Hindlimb muscle (tissue), 1 donor: ENCODE data around the gene PLCH2. TPM values are rescaled to one million over a fixed set of nuclear protein-coding genes. Genes with fewer than 3 reads are reported as not detected.

Source experiments
- DNase-seq: peaks from one replicate; pipeline ENCODE4 v3.0.0-alpha.2; 2013
- polyA plus RNA-seq: library from polyadenylated mRNA; unstranded; fragments of 120-200 nt; gene quantifications from one replicate; pipeline ENCODE4 v1.2.1, GENCODE V29; 2013; ENCODE audit not compliant: insufficient read length

Gene PLCH2
- polyA plus RNA-seq, 1 donor = 1.0 TPM

DNA sequence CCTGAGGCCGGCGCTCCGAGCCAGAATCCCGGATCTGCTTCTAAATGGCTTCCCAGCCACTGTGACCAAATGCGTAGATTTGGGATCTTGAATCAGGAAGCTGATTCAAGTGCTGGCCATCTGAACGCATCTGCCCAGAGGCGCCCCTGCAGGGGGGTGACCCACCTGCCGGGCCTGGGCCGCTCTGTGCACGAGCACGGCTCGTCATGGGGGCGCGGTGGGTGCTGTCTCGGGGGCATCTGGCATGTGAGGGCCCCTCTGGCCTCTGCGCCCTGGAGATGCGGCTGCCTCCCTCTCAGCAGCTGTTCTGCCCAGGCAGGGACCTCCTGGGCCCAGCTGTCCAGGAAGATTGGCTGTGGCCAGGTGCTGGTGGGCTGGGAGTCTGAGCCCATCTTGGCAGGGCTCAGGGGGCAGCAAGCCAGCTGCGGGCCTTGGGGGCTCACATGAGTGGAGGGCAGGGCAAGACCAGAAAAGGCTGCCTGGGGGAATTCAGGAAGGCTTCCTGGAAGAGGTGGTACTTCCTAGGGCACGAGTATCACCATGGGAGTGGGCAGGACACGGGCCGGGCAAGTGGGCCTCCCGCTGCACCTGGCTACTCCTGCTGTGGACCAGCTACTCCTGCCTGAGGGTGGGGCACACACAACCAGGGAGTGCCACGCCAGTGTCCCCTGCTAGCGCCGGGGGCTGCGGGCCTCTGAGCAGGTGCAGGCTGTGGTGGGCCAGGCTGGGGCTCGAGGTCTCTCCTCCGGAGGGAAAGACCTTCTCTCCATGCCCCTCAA, 25.1 kb downstream of the PLCH2 start:
- DNase-seq = peak; percentile 35

DNA sequence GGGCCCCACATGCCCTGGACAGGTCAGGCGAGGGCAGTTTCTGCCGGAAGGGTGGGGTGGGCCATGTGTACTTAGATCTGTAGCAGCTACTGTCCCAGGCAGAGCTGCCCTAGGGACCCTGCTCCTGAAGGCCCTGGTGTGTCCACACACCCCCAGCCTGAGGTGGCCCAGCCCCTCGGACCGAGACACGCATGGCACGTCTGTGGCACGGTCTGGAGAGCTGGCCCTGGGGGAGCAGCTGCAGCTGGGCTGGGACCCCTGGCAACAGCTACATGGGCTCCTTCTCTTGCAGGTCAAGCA, 25.7 kb downstream of the PLCH2 start:
- no peak for DNase-seq

DNA sequence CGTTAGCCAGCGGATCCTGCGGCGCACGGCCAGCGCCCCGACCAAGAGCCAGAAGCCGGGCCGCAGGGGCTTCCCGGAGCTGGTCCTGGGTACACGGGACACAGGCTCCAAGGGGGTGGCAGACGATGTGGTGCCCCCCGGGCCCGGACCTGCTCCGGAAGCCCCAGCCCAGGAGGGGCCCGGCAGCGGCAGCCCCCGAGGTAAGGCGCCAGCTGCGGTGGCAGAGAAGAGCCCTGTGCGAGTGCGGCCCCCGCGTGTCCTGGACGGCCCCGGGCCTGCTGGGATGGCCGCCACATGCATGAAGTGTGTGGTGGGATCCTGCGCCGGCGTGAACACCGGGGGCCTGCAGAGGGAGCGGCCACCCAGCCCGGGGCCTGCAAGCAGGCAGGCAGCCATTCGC, 26.1 kb downstream of the PLCH2 start:
- no peak for DNase-seq

DNA sequence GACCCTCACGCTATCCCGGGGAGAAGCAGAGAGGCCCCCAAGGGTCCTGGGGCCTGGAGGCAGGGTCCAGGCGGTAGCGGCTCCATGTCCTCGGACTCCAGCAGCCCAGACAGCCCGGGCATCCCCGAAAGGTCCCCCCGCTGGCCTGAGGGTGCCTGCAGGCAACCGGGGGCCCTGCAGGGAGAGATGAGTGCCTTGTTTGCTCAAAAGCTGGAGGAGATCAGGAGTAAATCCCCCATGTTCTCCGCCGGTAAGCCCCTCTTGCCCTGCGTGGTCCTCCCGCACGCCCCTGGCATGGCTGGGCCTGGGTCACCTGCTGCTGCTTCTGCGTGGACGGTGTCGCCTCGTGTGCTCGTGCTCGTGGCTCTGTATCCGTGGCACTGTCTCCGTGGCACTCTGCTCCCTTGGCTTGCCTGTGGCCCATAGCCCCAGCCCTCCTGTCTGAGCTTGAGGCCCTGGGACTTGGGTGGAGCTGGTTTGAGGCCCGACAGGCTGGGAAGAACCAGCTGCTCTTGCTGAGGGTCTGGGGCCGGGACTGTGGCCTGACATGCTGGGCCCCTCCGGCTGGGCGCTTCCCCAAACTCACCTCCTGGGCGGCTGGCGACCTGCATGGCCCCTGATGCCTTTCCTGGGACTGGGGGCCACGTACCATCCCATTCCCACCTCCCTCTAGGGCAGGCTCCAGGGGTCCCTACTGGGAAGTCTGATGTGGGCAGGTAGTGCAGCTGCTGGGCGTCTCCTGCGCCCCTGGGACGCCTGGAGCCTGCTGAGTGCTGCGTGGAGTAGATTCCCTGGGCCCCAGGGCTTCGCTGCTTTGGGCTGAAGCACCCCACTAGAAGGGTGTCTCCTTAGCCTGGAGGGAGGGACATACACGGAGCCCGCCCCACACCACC, 26.8 kb downstream of the PLCH2 start:
- no peak for DNase-seq

DNA sequence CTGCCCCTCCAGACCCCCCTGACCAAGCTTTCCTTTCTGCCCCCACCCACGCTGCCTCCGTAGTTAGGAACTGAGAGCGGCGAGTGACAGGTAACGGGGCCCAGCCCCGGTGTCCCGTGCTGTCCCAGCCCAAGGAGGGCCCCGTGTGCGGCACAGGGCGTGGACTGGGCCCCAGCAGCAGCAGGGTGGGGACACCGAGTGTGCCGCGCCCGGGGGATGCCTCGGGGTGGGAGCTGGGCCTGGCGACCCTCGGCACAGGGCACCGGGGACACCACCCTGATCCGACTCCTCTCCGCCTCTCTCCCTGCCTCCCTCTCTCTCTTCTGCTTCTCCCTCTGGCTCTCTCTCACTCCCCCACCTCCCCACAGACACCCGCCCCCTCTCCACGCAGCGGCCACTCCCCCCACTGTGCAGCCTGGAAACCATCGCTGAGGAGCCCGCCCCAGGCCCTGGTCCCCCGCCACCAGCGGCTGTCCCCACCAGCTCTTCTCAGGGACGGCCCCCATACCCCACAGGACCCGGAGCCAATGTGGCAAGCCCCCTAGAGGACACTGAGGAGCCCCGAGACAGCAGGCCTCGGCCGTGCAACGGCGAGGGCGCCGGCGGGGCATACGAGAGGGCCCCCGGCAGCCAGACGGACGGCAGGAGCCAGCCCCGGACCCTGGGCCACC, 27.6 kb downstream of the PLCH2 start:
- DNase-seq = no peak

DNA sequence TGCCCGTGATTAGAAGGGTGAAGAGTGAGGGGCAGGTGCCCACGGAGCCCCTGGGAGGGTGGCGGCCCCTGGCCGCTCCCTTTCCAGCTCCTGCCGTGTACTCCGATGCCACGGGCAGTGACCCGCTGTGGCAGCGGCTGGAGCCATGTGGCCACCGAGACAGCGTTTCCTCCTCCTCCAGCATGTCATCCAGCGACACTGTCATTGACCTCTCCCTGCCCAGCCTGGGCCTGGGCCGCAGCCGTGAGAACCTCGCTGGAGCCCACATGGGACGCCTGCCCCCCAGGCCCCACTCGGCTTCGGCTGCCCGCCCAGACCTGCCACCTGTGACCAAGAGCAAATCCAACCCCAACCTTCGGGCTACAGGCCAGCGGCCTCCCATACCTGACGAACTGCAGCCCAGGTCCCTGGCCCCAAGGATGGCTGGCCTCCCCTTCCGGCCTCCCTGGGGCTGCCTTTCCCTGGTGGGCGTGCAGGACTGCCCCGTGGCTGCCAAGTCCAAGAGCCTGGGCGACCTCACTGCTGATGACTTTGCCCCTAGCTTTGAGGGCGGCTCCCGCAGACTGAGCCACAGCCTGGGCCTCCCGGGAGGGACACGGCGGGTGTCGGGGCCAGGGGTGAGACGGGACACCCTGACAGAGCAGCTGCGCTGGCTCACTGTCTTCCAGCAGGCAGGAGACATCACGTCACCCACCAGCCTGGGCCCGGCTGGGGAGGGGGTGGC, 28.3 kb downstream of the PLCH2 start:
- no peak for DNase-seq

DNA sequence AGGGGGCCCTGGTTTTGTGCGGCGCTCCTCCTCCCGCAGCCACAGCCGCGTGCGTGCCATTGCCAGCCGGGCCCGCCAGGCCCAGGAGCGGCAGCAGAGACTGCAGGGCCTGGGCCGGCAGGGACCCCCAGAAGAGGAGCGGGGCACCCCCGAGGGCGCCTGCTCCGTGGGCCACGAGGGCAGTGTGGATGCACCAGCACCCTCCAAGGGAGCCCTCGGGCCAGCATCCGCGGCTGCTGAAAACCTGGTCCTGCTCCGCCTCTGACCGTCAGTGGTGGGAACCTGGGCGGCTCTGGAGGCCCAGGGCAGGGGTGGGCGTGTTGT, 28.8 kb downstream of the PLCH2 start:
- DNase-seq = no peak

DNA sequence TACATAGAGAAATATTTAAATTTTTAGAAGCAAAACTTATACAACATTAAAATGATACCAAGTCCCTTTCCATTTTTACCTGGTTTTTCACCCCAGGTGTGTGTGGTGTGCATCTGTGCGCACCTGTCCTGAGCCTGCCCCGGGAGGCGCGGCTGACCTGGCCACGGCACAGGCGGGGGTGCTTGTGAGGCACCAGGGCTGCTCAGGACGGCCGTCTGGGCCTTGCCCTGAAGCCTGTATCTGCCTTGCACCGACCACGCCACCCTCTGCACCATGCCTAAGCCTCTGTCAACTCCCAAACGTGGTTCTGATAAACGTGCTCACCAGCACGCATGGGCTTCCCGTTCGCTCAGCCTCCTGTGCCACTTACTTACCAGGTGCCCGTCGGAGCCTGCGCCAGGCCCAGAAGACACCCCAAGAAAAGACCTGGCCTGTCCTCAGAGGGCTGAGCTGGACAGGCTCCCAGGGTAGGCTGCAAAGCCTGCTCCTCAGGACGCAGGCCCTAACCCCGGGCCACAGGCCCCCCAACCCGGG, 29.4 kb downstream of the PLCH2 start:
- no peak for DNase-seq

DNA sequence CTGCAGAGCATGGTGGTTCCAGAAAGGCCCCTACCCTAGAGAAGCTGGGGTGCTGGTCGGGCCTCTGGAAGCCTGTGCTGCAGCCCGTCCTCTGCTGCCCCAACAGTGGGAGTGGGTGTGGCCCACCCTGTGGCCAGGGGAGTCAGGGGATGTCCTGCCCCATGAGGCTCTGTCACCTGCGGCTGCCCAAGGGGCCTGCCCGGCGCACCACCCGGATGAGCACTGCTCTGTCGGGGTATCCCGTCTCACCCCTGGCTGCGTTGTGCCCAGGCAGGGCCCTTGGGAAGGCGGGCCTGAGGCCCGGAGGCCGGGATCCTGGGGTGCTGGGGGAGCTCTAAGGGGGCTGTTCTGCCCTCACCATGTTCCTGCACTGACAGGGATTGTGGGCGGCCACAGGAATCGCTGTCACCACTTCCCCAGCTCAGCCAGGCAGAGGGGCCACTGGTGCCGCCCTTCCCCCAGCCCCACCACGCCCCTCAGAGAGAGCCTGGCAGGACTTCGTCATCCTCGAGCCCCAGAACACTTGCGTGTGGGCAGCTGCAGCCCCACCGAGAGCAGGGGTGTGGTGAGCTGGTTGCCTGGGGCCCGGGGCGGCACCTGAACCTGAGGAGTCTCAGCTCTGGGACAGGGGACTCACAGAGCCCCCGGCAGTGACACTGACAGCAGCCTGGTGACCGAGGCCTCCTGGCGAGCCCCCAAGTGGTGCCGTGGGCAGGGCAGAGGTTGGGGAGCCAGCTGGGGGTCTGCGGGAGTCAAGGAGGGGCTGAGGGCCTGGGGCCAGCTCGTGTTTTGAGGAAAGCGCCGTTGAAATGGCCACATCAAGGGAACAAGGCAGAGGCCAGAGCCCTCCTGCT, 30.1 kb downstream of the PLCH2 start:
- no peak for DNase-seq

DNA sequence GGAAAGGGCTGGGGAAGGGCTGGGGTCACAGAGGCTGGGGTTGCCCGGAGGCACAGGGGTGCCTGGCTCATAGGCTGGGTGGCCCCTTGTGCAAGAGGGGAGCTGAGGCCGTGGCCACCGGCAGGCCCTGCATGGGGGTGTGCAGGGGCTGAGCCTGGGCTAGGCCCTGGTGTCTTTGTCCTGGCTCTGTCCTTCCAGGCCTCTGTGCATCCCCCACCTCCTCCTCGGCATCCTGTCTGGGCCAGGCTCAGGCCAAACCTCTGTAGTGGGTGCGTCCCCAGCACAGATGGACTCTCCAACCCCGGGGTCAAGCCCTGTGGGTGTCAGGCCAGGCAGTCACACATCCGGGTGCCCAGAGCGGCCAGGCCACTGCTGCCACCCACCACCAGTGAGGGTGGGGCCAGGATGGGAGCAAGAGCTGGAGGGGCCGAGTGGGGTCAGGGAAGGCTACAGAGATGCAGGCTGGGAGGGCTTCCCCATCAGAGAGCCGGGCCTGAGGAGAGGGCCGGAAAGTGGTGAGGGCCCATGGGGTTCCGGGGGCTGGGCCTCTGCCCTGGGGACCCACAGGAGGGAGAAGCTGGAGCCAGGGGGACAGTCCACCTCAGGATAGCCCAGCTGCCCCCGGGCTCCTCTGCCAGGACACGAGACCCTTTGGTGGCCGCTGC, 30.9 kb downstream of the PLCH2 start:
- no peak for DNase-seq

DNA sequence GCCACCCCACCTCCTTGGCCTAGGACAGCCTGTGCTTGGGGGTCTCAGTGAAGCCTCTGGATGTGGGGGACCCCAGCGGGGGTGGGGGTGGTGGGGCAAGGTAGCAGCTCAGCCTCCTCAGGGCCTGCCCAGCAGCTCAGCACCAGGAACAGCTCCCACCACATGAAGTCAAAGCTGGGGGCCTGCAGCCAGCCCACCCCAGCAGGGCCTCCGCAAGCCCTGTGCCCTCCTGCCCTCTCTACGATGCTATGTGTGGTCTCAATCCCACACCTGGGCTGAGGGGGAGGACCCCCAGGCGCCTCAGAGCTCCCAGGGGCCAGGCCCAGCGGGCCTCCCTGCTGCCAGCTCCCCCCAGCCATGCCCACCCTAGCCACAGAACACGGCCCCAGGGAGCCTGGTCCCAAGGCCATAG, 31.7 kb downstream of the PLCH2 start:
- DNase-seq = no peak

DNA sequence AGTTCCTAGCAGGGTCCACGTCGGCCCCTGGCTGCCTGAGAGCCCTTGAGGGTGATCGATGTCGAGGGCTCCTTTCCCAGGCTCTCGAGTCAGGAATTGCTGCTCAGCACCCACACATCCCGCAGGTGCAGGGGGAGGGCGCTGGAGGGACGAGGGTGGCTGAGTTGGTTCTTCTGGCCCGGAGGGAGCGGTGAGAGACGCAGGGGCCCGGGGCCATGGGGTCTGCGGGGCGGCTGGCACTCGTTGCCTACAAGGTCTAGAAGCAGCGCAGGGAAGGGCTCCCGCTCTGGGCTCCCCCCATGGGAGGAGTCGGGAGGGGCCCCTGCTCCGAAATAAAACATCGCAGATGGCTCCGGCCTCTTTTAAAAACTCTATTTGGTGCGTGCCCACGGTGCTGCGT, 32.1 kb downstream of the PLCH2 start:
- DNase-seq = no peak

DNA sequence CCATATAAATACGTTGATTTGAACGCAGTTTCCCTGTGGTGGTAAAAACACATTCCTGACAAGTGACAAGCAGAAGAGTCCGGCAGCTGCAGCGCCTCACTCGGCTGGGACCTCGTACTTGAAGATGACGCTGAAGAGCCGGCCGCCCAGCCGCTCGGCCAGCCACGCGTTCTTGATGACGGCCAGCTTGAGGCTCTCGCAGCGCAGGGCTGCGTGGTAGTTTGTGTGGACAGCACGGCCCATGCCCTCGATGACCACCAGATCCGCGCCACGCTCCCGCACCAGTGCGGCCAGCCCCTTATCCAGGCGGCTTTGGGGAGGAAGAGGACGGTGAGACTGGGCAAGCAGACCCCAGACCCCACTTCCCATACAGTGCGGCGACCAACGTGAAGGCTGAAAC, 32.7 kb downstream of the PLCH2 start:
- DNase-seq = no peak

DNA sequence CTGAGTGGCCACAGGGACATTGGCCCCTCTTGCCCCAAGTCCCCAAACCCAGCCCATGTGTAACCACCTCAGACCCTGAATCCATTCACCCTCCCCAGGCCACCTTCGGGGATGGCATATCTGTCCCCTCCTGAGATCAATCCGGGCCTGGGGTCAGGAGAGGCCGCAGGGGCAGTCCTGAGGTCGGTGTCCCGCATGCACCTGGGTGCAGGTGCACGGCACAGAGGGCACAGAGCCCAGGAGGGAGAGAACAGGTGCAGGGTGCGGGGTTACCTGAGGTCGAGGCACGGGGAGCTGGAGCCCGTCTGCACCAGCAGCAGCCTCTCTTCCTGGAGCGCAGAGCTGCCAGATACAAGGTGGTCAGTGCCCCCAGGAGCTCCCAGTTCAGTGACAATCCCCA, 33.5 kb downstream of the PLCH2 start:
- no peak for DNase-seq

DNA sequence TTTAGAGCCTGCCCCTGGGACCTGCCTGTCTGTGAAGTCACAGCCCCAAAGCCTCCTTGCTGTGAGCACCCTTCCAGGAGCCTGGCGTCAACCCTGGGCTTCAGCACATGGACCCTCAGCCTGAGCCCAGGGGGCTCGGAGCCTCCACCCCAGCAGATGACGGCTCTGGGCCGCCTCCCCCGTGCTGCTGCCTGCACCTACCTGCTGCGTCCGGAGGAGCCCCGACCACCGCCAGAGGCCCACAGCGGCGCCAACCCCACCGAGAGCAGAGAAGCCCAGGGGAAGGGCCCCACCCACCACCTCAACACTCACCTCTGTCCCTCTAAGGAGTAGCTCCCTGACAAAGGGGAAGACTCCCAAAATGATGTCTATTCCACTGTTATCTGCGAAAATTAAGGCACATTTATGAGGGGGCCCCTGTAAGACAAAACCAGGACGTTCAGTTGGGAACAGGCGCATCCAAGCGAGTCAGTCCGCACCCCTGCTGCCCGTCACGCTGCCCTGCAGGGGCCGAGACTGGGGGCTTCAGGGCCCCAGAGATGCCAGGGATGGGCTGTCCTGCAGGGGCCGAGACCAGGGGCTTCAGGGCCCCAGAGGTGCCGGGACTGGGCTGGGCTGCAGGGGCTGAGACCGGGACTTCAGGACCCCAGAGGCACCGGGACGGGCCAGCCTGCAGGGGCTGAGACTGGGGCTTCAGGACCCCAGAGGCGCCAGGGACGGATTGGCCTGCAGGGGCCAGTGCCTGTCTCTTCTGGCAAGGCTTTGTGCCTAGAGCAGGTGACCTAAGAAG, 34.5 kb downstream of the PLCH2 start:
- no peak for DNase-seq

DNA sequence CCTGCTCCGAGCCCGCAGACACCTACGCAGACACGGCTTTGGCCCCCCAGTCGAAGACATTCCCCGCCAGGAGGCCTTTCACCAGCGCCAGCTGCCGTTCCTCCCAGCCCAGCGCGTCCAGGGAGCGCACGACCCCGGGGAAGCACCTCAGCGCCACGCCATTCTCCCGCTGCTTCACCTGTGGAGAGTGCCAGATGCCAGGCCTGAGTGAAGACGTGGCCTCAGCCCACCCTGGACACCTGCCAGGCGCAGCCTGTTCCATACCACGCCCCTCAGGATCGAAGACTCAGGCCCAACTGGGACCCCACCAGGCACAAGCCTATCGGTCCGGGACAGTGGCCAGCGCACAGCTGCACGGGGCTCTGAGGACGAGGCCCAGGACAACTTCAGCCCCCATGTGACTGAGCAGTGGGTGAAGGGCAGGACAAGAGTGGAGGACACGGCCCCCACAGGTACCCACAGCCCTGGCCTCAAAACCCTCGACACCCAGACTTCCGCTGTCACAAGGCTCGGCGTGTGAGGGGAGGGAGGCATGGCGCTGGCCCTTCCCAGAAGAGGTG, 36.9 kb downstream of the PLCH2 start:
- no peak for DNase-seq

DNA sequence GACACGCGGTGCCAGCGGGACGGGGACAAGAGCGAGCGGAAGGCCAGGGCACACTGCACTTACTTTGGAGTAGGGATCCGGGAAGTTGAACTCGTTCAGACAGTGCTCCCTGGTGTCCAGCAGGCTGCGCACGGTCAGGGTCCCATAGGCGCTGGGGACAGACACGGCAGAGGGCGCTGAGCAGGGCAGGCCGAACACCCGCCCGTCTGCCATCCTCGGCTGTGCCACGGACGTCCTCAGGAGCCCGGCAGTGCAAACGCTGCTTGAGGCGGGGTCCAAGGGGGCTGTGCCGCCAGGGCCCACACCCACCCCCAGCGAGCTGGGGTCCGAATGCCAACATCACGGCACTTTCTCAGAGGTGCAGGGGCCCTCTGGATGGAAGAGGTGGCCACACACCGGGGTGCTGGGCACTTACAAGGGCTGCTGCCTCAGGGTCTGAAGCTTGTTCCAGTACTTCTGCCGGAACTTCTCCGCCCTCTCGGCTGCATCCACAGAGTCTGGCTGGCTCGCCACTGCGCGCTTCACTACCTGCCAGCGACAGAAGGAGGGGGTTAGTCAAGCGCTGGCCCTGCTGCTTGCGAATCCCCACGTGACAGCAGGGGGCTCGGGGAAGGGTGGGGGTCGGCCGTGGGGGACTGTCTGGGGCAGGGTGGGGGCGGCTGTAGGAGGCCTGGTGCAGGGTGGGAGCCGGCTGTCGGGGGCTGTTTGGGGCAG, 38.0 kb downstream of the PLCH2 start:
- DNase-seq = no peak

DNA sequence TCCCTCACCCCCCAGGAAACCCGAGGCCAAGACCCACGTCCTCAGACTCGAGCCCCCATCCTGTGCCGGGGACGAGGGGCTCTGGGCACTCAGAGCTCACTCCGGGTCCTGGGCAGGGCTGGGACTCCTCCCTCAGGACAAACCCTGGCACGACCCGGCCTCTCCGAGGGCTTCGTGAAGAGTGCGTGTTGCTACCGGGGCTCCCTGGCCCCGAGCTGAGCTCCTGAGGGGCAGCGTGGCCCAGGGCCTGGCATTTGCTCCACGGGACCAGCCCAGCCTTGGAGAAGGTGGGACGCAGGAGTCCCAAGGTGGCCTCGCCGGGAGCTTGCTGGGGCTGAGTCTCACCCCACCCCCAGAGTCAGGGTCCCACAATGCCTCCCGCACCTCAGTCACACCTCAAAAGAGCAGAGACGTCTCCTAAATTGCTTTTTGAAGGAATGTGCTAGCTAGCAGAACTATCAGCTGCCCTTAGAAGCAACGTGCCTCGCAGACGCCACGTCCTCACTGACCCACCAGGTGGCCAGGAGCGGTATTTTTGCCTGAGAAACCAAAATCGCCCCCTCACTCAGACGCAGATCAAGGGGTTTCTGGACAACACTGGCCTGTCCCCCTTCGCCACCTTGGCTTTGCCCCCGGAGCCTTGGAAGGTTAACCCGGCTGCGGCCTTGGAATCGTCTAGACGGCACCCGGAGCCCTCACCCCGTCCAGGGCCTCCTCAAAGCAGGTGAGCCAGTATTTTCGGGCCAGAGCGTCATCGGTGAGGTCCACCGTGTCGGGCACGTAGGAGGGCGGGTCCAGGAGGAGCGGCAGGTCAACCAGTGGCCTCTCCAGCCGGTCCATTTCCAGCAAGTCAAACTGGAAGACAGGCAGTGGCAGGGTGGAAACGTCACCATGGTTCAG, 39.0 kb downstream of the PLCH2 start:
- no peak for DNase-seq
